ENCODE measurements around the gene SLC25A13.

SLC25A13 gene

GRCh38 chr7:96196676-96197075 lies 125.2 kb downstream of the SLC25A13 start:
- Mint-ChIP-seq H3K4me3 (no peak overlapping the region), H3K27ac (no peak overlapping the region), H3K9me3 (no peaks in the 10 kb centered on the region), H3K4me1 (peaks cover 4% of the 10 kb centered on the region), H3K36me3 (peaks cover 11% of the 10 kb centered on the region)
- DNase-seq (ENCODE audit: low spot score in 2 of 2) (no peak), ATAC-seq (no peak)

GRCh38 chr7:96189129-96189820 lies 132.6 kb downstream of the SLC25A13 start:
- H3K4me1 Mint-ChIP-seq, result no peaks in the 10 kb centered on the region
- no peak overlapping the region for H3K27ac Mint-ChIP-seq
- no peak overlapping the region for H3K4me3 Mint-ChIP-seq
- no peak for ATAC-seq
- DNase-seq (ENCODE audit: low spot score in 2 of 2), result no peak
- H3K9me3 Mint-ChIP-seq, result no peaks in the 10 kb centered on the region
- peaks cover 62% of the 10 kb centered on the region for H3K36me3 Mint-ChIP-seq

GRCh38 chr7:96188591-96188991 lies 133.3 kb downstream of the SLC25A13 start:
- H3K9me3 Mint-ChIP-seq, result no peaks in the 10 kb centered on the region
- DNase-seq (ENCODE audit: low spot score in 2 of 2) (no peak), ATAC-seq (no peak)
- no peaks in the 10 kb centered on the region for H3K4me1 Mint-ChIP-seq
- H3K4me3 Mint-ChIP-seq, result no peak overlapping the region
- peaks cover 69% of the 10 kb centered on the region for H3K36me3 Mint-ChIP-seq
- no peak overlapping the region for H3K27ac Mint-ChIP-seq

- no peak for DNase-seq (ENCODE audit: low spot score in 2 of 2)
- ATAC-seq, result no peak
- Mint-ChIP-seq H3K36me3 (peaks cover 69% of the 10 kb centered on the region), H3K4me1 (no peaks in the 10 kb centered on the region), H3K9me3 (no peaks in the 10 kb centered on the region), H3K4me3 (no peak overlapping the region), H3K27ac (no peak overlapping the region)
Observed at GRCh38 chr7:96188174-96188581, 133.7 kb downstream of the SLC25A13 start.

GRCh38 chr7:96187735-96188134 lies 134.2 kb downstream of the SLC25A13 start:
- DNase-seq (ENCODE audit: low spot score in 2 of 2) (no peak), ATAC-seq (no peak)
- Mint-ChIP-seq H3K4me3 (no peak overlapping the region), H3K36me3 (peaks cover 73% of the 10 kb centered on the region), H3K9me3 (no peaks in the 10 kb centered on the region), H3K27ac (no peak overlapping the region), H3K4me1 (no peaks in the 10 kb centered on the region)

- DNase-seq (ENCODE audit: low spot score in 2 of 2) (no peak), ATAC-seq (no peak)
- Mint-ChIP-seq H3K4me3 (no peak overlapping the region), H3K9me3 (no peaks in the 10 kb centered on the region), H3K4me1 (no peaks in the 10 kb centered on the region), H3K27ac (no peak overlapping the region), H3K36me3 (peaks cover 58% of the 10 kb centered on the region)
Observed at GRCh38 chr7:96184783-96185182, 137.1 kb downstream of the SLC25A13 start.

- no peaks in the 10 kb centered on the region for H3K9me3 Mint-ChIP-seq
- no peak overlapping the region for H3K4me3 Mint-ChIP-seq
- DNase-seq (ENCODE audit: low spot score in 2 of 2) (no peak), ATAC-seq (no peak)
- H3K36me3 Mint-ChIP-seq, result peaks cover 45% of the 10 kb centered on the region
- H3K4me1 Mint-ChIP-seq, result no peaks in the 10 kb centered on the region
- H3K27ac Mint-ChIP-seq, result no peak overlapping the region
Observed at GRCh38 chr7:96183163-96183670, 138.7 kb downstream of the SLC25A13 start.

GRCh38 chr7:96182424-96183158 lies 139.3 kb downstream of the SLC25A13 start:
- ATAC-seq, result no peak
- no peak for DNase-seq (ENCODE audit: low spot score in 2 of 2)
- Mint-ChIP-seq H3K4me1 (no peaks in the 10 kb centered on the region), H3K36me3 (peaks cover 45% of the 10 kb centered on the region), H3K4me3 (no peak overlapping the region), H3K9me3 (no peaks in the 10 kb centered on the region), H3K27ac (no peak overlapping the region)

- DNase-seq (ENCODE audit: low spot score in 2 of 2) (no peak), ATAC-seq (no peak)
- Mint-ChIP-seq H3K9me3 (no peaks in the 10 kb centered on the region), H3K4me3 (no peak overlapping the region), H3K27ac (no peak overlapping the region), H3K36me3 (peaks cover 39% of the 10 kb centered on the region), H3K4me1 (no peaks in the 10 kb centered on the region)
Observed at GRCh38 chr7:96181174-96181573, 140.7 kb downstream of the SLC25A13 start.

- H3K9me3 Mint-ChIP-seq, result no peaks in the 10 kb centered on the region
- no peak overlapping the region for H3K27ac Mint-ChIP-seq
- no peak for DNase-seq (ENCODE audit: low spot score in 2 of 2)
- peaks cover 27% of the 10 kb centered on the region for H3K36me3 Mint-ChIP-seq
- no peak overlapping the region for H3K4me3 Mint-ChIP-seq
- no peak for ATAC-seq
- no peaks in the 10 kb centered on the region for H3K4me1 Mint-ChIP-seq
Observed at GRCh38 chr7:96179837-96180236, 142.1 kb downstream of the SLC25A13 start.

GRCh38 chr7:96179341-96179740 lies 142.6 kb downstream of the SLC25A13 start:
- Mint-ChIP-seq H3K27ac (no peak overlapping the region), H3K4me1 (no peaks in the 10 kb centered on the region), H3K36me3 (peaks cover 22% of the 10 kb centered on the region), H3K9me3 (no peaks in the 10 kb centered on the region), H3K4me3 (no peak overlapping the region)
- ATAC-seq, result no peak
- DNase-seq (ENCODE audit: low spot score in 2 of 2), result no peak

- DNase-seq (ENCODE audit: low spot score in 2 of 2) (no peak), ATAC-seq (no peak)
- Mint-ChIP-seq H3K36me3 (peaks cover 15% of the 10 kb centered on the region), H3K4me3 (no peak overlapping the region), H3K4me1 (no peaks in the 10 kb centered on the region), H3K27ac (no peak overlapping the region), H3K9me3 (no peaks in the 10 kb centered on the region)
Observed at GRCh38 chr7:96178581-96178980, 143.3 kb downstream of the SLC25A13 start.

GRCh38 chr7:96177353-96177752 lies 144.5 kb downstream of the SLC25A13 start:
- Mint-ChIP-seq H3K27ac (no peak overlapping the region), H3K9me3 (no peaks in the 10 kb centered on the region), H3K4me1 (no peaks in the 10 kb centered on the region), H3K36me3 (peaks cover 7% of the 10 kb centered on the region), H3K4me3 (no peak overlapping the region)
- DNase-seq (ENCODE audit: low spot score in 2 of 2), result no peak
- no peak for ATAC-seq

- no peaks in the 10 kb centered on the region for H3K9me3 Mint-ChIP-seq
- no peaks in the 10 kb centered on the region for H3K4me1 Mint-ChIP-seq
- no peaks in the 10 kb centered on the region for H3K36me3 Mint-ChIP-seq
- H3K27ac Mint-ChIP-seq, result no peak overlapping the region
- ATAC-seq (no peak), DNase-seq (ENCODE audit: low spot score in 2 of 2) (no peak)
- no peak overlapping the region for H3K4me3 Mint-ChIP-seq
Observed at GRCh38 chr7:96174812-96175211, 147.1 kb downstream of the SLC25A13 start.

- H3K9me3 Mint-ChIP-seq, result no peaks in the 10 kb centered on the region
Observed at GRCh38 chr7:96173781-96174180, 148.1 kb downstream of the SLC25A13 start.

GRCh38 chr7:96169439-96169838 lies 152.5 kb downstream of the SLC25A13 start:
- no peak for ATAC-seq
- no peak for DNase-seq (ENCODE audit: low spot score in 2 of 2)
- Mint-ChIP-seq H3K27ac (no peak overlapping the region), H3K9me3 (no peaks in the 10 kb centered on the region), H3K36me3 (peaks cover 15% of the 10 kb centered on the region), H3K4me3 (no peak overlapping the region), H3K4me1 (no peaks in the 10 kb centered on the region)

More at GRCh38 chr7:96173781-96174180, 148.1 kb downstream of the SLC25A13 start:
- Mint-ChIP-seq H3K36me3 (peaks cover 8% of the 10 kb centered on the region), H3K27ac (no peak overlapping the region), H3K4me1 (no peaks in the 10 kb centered on the region), H3K4me3 (no peak overlapping the region)
- ATAC-seq (no peak), DNase-seq (ENCODE audit: low spot score in 2 of 2) (no peak)
